Mucosa of descending colon (tissue), 3 donors: ENCODE data around the gene NUMB. TPM values are rescaled to one million over a fixed set of nuclear protein-coding genes. Genes with fewer than 3 reads are reported as not detected.

Source experiments
- ATAC-seq: fragments of 200-7000 bp; cut with Tn5 transposase; one replicate; pipeline ENCODE4 v1.9.1; 2020; ENCODE audit warnings: mild to moderate bottlenecking, moderate library complexity
- DNase-seq, 3 donors: peaks; one replicate each; pipeline ENCODE4 v3.0.0-alpha.2; 2020
- H3K36me3 ChIP-seq: fragments of 200-600 bp; one replicate; pipeline ENCODE4 v1.8.0; 2021; ENCODE audit warnings: low read depth, mild to moderate bottlenecking
- H3K4me1 ChIP-seq: fragments of 200-600 bp; one replicate; pipeline ENCODE4 v1.8.0; 2021; ENCODE audit warnings: low read depth, mild to moderate bottlenecking
- H3K4me3 ChIP-seq: fragments of 200-600 bp; one replicate; pipeline ENCODE4 v1.8.0; 2021; ENCODE audit warnings: mild to moderate bottlenecking
- H3K9me3 ChIP-seq: fragments of 200-600 bp; one replicate; pipeline ENCODE4 v1.8.0; 2021; ENCODE audit warnings: mild to moderate bottlenecking
- intact Hi-C, 2 donors: fragments of 100-400 bp; cut with DNase I in 1 of 2; cut with micrococcal nuclease in 1 of 2; formaldehyde crosslinking; loops; one replicate each; pipeline versions ENCODE4 v1.11.0 to v1.11.1; 2022; cut with DNase I, micrococcal nuclease
- long read RNA-seq, 2 donors: library from polyadenylated mRNA; unstranded; transcript quantifications; one replicate each; pipeline ENCODE4 v2.0.0, GENCODE V29; 2019 to 2021
- total RNA-seq, 3 donors: library from RNA; stranded (reverse); fragmentation: NEBNext Ultra II Directional in 2 of 3; extraction: Animal tissue kit (Norgen Biotek cat#: 25700) in 2 of 3; gene quantifications; one replicate each; pipeline versions ENCODE4 v1.2.1 to v1.2.4, GENCODE V29; 2021 to 2023
- TF ChIP-seq, protein P1 (sequence below): fragments of 200-600 bp; IDR thresholded peaks from one replicate; pipeline ENCODE4 v1.8.0; 2022; ENCODE audit warnings: antibody characterized with exemption, mild to moderate bottlenecking
- donor health status: DM: no; HTN: no; CAD: no; lungs with moderate emphysema.
- donor health status: DM: no; HTN: no; CAD: no.
- donor health status: DM: no; HTN: yes; CAD: no.

The NUMB gene
- total RNA-seq: 100 to 1,000 TPM in 2 of 3 donors, 10 to 100 TPM in 1; 98.5 to 115 (median 112) TPM
- long read RNA-seq, donor 1, transcript NUMB-211 (11 exons, 3,607 nt): major isoform, 18 of 80 reads
- long read RNA-seq, donor 1, transcript NUMB-225 (12 exons, 3,547 nt): minor isoform, 6 of 80 reads
- long read RNA-seq, donor 1, partial matches to known transcripts: 12 of 80 reads
- long read RNA-seq, donor 1, other reads (novel, unspliced or antisense): 35 of 80 reads
- long read RNA-seq, donor 2, transcript NUMB-225 (12 exons, 3,547 nt): major isoform, 5 of 32 reads
- long read RNA-seq, donor 2, partial matches to known transcripts: 12 of 32 reads
- long read RNA-seq, donor 2, other reads (novel, unspliced or antisense): 8 of 32 reads

DNA sequence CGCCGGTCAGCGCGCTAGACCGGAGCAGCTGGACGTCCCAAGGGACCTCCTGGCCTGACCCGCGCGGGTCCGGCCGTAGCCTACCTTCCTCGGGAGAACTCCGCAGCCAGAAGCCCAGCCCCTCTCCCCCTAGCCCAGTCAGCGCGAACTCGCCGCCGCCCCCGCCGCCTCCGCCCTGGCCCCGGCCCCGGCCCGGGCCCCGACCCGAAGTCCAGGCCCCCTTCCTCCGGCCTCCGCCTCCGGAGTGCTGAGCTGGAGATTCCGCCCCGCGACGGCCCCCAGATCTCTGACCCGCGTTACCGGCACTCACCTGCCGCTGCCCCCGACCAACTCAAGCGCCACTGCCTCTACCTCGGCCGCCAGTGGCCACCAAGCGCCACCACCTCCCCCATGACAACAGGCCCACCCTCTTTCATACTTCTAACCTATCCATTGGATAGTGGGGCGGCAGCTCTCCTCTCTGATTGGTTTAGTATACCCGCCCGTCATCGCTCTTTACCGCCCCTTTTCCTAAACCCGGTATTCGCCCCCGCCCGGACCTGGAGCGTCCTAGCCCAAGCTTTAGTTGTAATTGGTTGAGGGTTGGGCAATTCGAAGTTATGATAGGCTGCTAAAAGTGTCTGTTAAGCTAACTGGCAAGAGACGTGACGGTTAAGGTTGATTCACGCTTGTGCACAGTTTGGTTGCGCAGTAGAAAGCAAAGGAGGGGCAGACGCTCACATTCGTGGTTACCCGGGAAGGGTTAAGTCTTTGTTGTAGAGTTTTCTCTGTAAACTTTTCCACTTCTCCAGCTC, at the start of gene NUMB:
Gene NUMB, minus strand, starts transcription at position 364 of the 794 bp plus-strand sequence. CDS start 102,795 bp downstream, outside the sequence.
- Histone ChIP-seq H3K4me1 (peaks cover 45% of the 10 kb centered on the region), H3K4me3 (peak within 1 kb of the TSS; percentile 82), H3K36me3 (no peaks in the 10 kb centered on the region), H3K9me3 (no peaks in the 10 kb centered on the region)
- TF ChIP-seq, protein P1, sequence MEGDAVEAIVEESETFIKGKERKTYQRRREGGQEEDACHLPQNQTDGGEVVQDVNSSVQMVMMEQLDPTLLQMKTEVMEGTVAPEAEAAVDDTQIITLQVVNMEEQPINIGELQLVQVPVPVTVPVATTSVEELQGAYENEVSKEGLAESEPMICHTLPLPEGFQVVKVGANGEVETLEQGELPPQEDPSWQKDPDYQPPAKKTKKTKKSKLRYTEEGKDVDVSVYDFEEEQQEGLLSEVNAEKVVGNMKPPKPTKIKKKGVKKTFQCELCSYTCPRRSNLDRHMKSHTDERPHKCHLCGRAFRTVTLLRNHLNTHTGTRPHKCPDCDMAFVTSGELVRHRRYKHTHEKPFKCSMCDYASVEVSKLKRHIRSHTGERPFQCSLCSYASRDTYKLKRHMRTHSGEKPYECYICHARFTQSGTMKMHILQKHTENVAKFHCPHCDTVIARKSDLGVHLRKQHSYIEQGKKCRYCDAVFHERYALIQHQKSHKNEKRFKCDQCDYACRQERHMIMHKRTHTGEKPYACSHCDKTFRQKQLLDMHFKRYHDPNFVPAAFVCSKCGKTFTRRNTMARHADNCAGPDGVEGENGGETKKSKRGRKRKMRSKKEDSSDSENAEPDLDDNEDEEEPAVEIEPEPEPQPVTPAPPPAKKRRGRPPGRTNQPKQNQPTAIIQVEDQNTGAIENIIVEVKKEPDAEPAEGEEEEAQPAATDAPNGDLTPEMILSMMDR: no peak
- ATAC-seq: peak; percentile 89
- intact Hi-C loops: no loop called here
- DNase-seq: peak; percentile 95 to 98 (median 97)

- TF ChIP-seq, protein P1: no peak
- no peaks in the 10 kb centered on the region for H3K4me1 ChIP-seq
- DNase-seq: no peak
- no peak overlapping the region for H3K4me3 ChIP-seq
- H3K36me3 ChIP-seq: no peaks in the 10 kb centered on the region
- no peak for ATAC-seq
- no peaks in the 10 kb centered on the region for H3K9me3 ChIP-seq
- intact Hi-C loops: no loop called here
These were observed 45.3 kb upstream of the NUMB start for GRCh38 chr14:73503648-73504047.

DNA sequence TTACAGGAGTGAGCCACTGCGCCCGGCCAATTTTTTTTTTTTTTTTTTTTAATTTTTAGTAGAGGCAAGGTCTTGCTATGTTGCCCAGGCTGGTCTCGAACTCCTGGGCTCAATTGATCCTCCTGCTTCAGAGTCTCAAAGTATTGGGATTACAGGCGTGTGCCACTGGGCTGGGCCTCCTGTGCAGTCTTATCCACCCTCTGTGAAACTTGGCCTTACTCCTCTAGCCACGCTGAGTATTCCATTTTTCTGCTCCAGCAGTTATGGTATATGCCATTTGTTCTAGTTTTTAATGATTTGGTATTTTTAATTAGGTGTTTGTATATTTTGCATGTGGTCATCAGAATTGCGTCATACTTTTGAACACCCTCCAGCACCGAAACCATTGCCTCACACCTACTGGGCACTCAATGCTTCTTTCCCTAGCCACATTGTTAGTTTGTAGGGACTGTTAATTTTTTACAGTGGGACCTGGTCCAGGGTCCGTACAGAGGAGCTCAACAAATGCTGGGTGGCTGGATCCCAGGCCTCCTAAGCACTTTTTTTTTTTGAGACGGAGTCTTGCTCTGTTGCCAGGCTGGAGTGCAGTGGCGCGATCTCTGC, 43.8 kb upstream of the NUMB start:
- TF ChIP-seq, protein P1: no peak
- intact Hi-C loops: no loop called here
- ATAC-seq: no peak
- Histone ChIP-seq H3K36me3 (no peaks in the 10 kb centered on the region), H3K4me3 (no peak overlapping the region), H3K4me1 (no peaks in the 10 kb centered on the region), H3K9me3 (no peaks in the 10 kb centered on the region)
- DNase-seq: no peak

DNA sequence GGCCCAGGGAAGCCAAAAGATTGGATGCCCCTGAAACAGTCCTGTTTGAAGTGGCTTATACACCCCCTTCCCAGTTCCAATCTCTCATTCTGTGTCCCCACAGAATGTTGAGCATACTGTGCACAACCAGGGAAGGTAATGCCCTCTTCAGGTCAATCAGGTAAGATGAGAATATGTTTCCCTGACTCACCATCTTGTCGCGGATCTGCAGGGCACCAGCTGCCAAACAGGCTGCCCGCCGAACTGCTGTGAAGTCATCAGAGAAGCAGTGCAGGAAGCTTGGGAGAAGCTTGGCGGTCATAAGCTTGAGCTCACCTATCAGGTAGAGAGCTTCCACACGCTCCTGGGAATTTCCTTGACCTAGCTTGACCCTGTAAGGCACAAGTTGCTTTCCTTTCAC, 42.0 kb upstream of the NUMB start:
- H3K36me3 ChIP-seq: no peaks in the 10 kb centered on the region
- no peak for ATAC-seq
- no peaks in the 10 kb centered on the region for H3K9me3 ChIP-seq

GRCh38 chr14:73494593-73494992, 36.2 kb upstream of the NUMB start:
- TF ChIP-seq, protein P1: no peak
- no peaks in the 10 kb centered on the region for H3K36me3 ChIP-seq
- ATAC-seq: no peak
- no peaks in the 10 kb centered on the region for H3K9me3 ChIP-seq
- no peak for DNase-seq
- H3K4me3 ChIP-seq: no peak overlapping the region
- peaks cover 24% of the 10 kb centered on the region for H3K4me1 ChIP-seq
- intact Hi-C loops: loop anchor here in 1 of 2 donors (10.0 kb wide), 1 partner anchor 140 kb away; no protein-coding TSS in a partner anchor

More for the DNA sequence above, 42.0 kb upstream of the NUMB start:
- intact Hi-C loops: no loop called here
- DNase-seq: no peak
- H3K4me3 ChIP-seq: no peak overlapping the region
- TF ChIP-seq, protein P1: no peak
- H3K4me1 ChIP-seq: no peaks in the 10 kb centered on the region
